NCI-H1105 treated with DMSO at 0.1 percent for 48 hours (cell line): ENCODE measurements around the gene PF4V1.

Experiments used
- DNase-seq: peaks from one replicate; lab custom pipeline; 2025; lab: John Stamatoyannopoulos, UW

PF4V1 gene

DNA sequence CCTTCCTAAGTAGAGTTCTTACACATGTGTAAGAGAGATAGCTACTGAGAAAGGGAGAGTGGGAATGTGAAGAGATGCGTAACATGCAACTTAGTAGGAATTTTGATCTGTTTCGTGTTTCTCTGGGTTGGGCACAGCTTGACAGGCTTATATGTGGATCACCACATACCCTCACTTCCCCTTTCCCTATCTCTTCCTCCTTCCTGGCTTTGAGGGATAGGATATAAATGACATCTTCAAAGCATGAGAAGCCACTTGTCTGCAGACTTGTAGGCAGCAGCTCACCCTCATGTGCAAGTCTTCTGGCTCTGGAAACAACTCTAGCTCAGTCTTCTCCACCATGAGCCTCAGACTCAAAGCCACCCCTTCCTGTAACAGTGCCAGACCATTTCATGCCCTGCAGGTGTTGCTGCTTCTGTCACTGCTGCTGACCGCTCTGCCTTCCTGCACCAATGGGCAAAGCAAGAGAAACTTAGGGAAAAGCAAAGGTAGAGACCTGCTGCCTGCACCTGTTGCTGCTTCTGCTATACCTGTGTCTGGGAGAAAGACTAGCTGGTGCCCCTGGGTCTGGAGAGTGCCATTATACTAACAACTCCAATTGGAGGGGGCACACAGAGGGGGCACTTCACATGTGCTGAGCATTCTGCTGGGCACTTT, 5.4 kb upstream of the PF4V1 start:
- no peak for DNase-seq

DNA sequence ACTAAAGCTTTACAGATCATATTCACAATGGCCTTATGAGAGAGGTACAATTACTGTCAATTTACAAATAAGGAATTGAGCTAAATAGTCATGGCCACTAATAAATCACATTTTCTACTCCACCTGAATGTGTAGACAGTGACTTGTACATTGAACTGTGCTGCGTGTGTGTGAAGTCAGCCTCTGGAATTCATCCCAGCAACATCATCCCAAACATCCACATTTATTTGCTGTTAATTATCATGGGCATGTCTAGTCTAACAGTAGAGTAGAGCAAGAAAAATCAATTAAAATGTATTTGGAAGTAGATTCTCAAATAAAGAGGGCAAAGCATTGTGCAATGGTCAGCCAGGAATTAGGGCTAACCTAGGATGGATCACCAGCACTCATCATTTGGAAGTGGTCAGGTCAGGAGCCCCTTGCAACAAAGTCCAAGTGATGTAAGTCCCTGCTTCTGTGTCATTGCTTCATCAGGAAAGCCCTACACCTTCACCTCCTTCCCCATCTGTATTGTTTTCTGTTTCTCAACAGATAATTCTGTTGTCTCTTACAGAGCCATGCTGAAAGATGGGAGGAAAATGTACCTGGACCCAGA, 4.8 kb upstream of the PF4V1 start:
- DNase-seq, result no peak

DNA sequence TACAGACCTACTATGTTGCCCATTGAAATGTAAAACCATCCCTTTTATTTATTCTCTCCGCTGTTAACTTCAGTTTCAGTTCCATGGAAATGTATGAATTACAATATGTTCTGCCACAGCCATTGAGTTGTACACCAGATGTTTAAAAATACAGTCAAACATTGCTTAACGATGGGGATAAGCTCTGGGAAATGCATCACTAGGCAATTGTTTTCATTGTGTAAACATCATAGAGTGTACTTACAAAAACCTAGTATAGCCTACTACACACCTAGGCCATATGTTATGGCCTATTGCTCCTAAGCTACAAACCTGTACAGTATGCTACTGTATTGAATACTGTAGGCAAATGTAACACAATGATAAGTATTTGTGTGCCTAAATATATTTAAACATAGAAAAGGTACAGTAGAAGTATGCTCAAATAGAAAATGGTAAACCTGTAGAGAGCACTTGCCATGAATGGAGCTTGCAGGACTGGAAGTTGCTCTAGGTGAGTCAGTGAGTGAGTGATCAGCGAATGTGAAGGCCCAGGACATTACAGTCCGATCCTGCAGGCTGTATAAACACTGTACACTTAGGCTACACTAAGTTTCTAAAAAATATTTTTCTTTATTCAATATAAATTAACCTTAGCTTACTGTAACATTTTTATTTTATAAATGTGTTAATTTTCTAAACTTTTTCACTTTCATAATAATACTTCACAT, 2.7 kb upstream of the PF4V1 start:
- no peak for DNase-seq

DNA sequence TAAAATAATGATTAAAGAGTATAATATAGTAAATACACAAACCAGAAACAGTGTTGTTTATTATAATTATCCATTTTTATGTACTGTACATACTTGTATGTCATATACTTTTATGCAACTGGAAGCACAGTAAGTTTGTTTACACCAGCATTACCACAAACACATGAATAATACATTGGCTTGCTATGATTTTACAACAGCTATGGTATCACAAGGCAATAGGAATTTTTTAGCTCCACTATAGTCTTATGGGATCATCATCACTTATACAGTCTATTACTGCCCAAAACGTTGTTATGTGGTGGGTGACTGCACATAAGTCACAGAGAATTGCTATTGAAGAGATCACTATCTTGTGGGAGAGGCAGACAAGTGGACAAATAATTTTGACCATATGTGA, 1.8 kb upstream of the PF4V1 start:
- DNase-seq, result no peak

DNA sequence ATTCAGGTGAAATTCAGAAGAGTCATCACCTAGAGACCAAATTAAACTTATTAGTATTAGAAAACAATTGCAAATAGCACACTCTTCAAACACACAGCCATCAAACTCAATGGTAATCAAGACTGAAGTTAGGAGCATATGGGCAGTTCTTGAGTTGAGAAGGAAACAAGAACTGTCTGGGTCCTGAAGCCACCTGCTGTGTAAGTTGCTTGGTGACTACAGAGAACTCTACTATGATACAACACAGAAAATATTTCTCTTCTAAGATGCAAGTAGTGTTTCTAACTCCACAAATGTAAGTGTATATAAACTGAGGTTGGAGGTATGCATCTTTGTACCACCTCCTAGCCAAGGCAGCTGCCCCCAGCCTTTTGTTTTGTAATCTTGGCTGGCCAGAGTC, 325 bp upstream of the PF4V1 start:
- DNase-seq, result no peak

DNA sequence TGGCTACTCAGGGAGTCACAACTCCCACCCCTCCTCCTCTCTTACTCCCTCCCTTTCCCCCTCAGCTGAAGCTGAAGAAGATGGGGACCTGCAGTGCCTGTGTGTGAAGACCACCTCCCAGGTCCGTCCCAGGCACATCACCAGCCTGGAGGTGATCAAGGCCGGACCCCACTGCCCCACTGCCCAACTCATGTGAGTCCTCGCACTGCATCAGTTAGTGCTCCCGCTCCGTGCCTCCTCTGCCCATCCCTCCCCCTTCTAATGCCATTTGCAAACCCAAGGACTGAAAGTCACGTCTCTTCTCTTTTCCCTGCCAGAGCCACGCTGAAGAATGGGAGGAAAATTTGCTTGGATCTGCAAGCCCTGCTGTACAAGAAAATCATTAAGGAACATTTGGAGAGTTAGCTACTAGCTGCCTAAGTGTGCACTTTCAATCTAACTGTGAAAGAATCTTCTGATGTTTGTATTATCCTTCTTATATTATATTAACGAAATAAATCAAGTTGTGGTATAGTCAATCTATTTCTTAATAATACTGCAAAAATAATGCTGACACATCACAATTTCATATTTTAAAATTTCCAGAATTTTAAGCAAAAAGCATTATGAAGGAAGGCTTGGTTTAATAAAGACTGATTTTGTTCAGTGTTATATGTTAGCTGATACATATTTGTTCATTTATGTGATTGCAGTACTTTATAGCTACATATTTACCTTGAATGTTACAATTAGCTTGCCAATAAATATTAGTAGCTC, 800 bp downstream of the PF4V1 start:
- no peak for DNase-seq

DNA sequence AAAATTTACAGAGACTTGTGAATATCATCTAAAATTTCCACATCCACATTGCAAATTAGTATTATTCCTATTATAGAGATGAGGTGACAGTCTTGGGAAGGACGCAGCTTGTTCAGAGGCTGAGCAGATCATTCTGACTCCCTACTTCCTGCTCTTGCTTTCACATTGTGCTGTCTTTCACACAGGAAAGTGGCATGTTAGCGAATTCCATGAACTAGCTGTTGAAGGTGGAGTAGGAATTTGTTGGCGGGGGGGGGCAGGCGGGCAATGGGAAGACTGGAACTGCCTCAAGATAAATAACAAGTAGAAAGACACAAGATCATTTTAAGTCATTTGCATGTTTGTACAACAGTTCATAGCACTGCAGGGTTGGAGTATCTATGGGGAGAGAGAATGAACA, 2.3 kb downstream of the PF4V1 start:
- DNase-seq, result no peak

DNA sequence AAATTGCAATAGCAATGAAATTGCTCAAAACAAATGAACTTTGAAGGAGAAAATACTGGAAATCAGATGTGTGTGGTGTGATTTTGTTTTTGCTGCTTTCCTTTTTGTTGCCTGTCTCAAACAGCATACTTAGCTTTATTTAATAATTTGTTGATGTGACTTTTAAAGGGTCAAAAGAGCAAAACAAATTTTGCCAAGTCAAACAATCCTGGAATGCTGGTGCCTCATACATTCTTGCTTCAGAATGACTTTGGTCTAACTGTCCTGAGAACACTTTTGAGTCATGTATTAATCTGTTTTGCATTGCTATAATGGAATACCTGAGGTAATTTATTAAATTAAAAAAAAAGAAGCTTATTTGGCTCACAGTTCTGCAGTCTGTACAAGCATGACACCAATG, 3.4 kb downstream of the PF4V1 start:
- DNase-seq, result no peak

DNA sequence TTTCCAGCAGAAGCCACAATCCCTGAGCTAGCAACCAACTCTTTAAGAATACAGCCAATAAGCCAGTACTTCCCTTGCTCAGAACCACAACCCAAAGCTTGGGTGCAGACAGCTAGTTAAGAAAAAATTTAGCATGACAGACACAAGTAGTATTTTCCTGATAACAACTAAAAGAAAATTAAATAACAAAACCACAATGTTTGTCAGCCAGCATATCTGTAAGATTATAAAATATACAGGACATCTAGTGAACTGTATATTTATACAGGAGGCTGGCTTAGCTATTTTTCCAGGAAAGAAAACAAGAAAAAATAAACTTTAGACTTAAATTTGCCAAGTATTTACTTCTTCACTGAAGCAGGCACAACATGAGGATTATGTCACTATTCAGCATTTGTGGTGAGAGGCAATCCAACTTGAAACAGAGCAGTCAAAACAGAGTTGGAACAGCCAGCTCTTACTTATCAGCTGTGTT, 6.6 kb downstream of the PF4V1 start:
- no peak for DNase-seq

DNA sequence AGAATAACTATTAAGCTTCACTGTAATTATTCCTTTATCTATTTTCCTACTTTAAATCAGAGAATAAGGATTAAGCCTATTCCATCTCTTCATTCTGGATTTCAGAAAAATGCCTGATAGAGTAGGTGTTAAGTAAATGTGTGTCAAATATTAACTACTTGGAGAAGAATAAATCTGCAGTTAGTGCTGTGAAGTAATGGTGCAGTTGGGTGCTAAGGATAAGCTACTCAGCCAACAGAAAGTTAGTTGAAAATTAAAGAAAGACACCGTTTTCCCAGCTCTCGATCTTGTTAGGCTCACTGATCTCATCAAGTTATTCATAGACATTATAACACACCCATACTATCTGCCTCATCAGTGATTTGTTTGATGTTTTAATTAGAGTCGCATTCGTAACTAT, 7.1 kb downstream of the PF4V1 start:
- no peak for DNase-seq

DNA sequence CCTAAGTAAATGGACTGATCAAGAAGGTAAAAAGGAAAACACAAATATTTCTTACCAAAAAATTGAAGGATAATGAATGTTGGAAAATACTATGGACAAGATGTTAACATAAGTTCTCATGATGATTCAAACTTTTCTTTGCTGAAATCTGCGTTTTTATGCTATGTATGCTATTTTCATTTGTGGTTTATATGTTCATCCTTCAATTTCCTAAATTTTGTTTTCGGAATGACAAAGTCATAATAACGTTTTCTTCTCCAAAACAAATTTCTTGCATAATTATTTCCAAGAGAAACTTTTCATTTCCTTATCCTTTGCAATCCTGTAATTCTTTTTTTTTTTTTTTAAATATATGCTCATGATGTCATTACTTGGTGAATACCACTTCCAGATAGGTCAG, 7.8 kb downstream of the PF4V1 start:
- no peak for DNase-seq

DNA sequence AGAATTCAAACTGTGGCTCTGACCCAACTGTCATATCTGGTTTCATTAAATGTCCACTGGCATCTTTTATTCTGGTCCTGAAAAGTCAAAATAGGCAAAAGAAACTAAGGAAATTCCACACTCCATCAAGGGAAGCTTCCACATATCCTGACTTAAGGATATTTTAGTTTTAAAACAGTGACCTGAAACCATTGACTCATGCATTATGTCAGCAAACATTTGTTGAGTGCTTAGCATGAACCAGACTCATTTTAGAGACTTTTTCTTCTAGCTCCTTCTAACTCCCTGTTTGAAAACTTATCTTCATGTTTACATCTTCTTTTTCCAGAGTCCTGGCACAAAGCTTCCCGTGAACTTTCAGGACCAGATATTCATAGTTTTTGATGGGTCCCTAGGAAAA, 9.2 kb downstream of the PF4V1 start:
- DNase-seq, result no peak

DNA sequence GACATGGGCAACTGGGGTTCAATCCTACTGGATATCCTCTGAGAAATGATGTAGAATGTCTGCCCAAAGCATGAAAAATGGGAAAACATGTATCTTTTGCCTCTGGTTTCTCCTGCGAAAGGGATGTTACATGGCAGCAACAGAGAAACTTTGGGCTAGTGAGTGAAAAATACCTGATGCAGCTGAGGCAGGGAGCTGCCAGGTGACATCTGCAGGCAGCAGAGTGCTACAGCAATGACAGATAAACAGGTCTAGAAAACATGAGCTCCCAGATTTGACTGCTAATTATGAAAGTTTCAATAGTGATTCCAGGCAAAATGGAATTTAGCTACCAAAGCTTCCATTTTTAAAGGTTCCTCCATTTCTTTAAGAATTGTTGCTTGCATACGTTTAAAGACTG, 11.3 kb downstream of the PF4V1 start:
- peak; percentile 6 for DNase-seq

DNA sequence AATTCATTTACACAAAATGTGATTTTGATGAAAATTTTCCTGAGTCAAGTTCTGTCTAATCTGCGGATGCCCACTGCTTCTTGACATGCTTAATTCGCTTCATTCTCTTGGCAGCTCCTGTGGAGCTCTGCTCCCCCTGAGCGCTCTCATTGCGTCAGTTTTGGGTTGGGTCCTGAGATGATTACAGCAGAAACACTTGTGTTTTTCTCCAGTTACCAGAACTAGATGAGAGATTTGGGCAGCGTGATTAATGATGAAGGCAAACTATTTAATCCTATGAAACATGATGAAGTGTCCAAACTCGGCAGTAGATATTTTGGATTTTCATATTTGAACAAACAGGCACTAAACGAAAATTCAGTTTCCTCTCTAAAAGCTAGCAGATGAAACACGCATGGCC, 11.9 kb downstream of the PF4V1 start:
- no peak for DNase-seq

DNA sequence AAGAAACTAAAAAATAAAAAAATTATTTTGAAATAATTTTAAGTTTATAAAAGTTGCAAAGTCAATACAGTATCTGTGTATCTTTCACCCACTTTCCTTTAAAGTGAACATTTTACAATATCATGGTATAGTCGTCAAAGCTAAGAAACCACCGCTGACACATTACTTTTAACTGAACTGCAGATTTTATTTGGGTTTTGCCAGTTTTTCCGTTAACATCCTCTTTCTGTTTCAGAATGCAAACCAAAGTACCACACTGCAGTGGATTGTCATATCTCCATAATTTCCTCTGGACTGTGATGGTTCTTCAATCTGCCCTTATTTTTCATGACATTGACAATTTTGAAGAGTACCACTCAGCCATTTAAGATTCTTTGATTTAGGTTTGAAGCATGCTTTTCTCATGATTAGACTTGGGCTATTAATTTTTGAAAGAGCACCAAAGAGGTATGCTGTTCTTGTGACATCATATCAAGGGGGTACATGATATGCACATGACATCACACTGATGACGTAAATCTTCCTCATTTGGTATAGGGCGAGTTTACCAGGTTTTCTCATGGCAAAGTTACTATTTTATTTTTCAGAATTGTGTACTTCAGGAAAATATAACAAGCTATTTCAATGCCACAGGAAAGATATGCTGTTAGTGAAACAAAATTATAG, 12.5 kb downstream of the PF4V1 start:
- DNase-seq, result no peak

DNA sequence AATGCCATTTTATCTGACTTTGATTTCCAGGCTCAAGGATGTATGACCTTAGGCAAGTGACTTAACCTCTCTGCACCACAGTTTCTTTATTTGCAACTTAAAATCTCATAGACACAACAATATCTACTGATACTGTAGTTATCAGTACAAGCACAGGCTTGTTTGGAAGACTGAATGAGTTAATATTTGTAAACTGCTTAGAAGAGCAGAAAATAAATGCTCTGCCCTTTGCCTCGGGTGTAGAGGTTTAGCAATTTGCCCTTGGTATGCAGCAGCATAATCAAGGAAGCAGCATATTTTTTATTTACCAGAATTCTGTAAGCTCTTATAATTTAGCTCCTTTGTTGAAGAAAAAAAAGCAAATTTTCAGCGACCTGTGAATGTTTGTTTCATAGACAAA, 13.2 kb downstream of the PF4V1 start:
- DNase-seq, result no peak

DNA sequence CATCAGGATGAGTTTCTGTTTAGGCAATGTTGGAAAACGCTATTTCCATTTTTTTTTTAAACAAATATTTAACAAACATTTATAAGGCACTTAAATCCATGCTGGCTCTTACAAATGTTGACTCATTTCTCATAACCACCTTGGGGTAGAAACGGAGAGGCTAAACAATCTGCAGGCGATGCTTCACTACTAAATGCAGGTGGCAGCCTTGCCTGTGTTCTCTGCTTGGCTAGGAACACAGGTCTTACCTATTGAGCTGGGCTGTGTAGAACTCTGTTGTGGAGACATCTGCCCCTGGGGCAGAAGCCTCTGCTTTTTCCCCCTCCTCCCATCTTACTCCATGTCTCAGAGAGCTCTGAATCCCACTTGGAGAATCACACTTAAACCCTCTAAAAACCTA, 14.7 kb downstream of the PF4V1 start:
- no peak for DNase-seq

DNA sequence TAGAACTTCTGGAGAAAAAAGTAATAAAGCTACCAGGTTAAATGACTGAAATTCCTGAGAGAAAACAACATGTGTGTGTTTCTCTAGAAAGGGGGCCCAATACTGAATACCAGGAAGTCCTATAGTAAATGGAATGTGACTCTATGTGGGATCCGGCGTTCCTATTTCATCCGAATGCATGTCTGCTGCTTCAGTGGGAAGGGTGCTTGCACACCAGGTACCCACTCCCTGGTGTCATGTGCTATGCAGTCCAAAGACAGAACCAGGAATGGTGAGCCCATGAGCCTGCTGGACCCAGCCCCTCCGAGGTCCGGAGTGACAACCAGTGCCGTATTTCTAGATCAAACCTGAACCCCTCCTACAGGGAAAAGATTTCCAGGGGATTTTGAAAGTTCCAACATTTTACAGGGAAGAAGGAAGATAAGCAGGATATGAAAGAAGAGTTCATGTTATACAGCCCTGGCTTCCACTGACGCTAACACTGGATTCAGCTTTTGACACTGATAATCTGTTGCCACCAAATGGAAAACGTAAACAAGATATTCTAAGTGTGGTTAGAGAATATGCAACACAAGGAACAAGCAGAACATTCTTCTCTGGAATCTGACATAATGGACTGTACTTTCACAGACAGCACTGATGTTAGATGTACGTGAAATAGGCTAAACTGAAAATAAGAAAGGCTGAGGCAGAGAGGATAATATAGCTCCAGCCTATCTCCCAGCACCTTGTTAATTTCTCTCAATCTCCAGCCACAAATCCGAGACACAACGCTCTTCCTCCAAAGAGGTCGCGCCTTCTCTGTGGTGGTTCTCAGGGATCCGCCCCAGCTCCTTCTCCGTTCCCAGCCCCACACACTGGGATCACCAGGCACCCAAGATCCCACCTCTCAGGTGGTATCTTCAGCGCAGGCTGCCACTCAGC, 15.4 kb downstream of the PF4V1 start:
- DNase-seq, result no peak

DNA sequence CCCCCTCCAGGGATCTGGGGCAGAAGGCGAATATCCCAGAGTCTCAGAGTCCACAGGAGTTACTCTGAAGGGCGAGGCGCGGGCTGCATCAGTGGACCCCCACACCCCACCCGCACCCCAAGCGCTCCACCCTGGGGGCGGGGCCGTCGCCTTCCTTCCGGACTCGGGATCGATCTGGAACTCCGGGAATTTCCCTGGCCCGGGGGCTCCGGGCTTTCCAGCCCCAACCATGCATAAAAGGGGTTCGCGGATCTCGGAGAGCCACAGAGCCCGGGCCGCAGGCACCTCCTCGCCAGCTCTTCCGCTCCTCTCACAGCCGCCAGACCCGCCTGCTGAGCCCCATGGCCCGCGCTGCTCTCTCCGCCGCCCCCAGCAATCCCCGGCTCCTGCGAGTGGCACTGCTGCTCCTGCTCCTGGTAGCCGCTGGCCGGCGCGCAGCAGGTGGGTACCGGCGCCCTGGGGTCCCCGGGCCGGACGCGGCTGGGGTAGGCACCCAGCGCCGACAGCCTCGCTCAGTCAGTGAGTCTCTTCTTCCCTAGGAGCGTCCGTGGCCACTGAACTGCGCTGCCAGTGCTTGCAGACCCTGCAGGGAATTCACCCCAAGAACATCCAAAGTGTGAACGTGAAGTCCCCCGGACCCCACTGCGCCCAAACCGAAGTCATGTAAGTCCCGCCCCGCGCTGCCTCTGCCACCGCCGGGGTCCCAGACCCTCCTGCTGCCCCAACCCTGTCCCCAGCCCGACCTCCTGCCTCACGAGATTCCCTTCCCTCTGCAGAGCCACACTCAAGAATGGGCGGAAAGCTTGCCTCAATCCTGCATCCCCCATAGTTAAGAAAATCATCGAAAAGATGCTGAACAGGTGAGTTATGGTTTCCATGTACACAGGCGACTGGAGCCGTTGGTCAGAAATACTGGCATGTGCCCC, 16.3 kb downstream of the PF4V1 start, which contains the start of gene CXCL1:
Gene CXCL1, plus strand, starts transcription at position 264 of the 926 bp plus-strand sequence. Its CDS starts 78 bp downstream, at position 342.
- peak; percentile 2 for DNase-seq

DNA sequence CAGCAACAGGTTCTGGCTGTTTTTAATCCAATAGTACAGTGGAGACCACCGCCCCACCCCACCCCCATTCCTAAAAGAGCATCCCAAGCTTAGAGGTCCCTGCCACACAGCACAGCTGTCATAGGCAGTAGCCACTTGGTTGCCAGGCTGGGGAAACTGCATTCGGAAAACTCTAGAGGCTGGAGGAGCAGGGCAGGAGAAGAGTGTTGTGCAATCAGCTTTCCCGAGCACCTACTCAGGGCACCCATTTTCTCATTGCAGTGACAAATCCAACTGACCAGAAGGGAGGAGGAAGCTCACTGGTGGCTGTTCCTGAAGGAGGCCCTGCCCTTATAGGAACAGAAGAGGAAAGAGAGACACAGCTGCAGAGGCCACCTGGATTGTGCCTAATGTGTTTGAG, 17.2 kb downstream of the PF4V1 start:
- no peak for DNase-seq
